Measurements from ENCODE around the gene RHOV.

- TF ChIP-seq, protein P1, sequence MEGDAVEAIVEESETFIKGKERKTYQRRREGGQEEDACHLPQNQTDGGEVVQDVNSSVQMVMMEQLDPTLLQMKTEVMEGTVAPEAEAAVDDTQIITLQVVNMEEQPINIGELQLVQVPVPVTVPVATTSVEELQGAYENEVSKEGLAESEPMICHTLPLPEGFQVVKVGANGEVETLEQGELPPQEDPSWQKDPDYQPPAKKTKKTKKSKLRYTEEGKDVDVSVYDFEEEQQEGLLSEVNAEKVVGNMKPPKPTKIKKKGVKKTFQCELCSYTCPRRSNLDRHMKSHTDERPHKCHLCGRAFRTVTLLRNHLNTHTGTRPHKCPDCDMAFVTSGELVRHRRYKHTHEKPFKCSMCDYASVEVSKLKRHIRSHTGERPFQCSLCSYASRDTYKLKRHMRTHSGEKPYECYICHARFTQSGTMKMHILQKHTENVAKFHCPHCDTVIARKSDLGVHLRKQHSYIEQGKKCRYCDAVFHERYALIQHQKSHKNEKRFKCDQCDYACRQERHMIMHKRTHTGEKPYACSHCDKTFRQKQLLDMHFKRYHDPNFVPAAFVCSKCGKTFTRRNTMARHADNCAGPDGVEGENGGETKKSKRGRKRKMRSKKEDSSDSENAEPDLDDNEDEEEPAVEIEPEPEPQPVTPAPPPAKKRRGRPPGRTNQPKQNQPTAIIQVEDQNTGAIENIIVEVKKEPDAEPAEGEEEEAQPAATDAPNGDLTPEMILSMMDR (IDR thresholded peaks at IDR 0.05), result no peak
- TF ChIP-seq POLR2A (IDR thresholded peaks at IDR 0.05), result no peak
Measured at GRCh38 chr15:40886586-40886985, 12.6 kb upstream of the RHOV start.
